B cell (primary cell): ENCODE data around the gene DNAJC15. TPM values are rescaled to one million over a fixed set of nuclear protein-coding genes. Genes with fewer than 3 reads are reported as not detected.

Experiments used
- ATAC-seq: fragments of 200-7000 bp; cut with Tn5 transposase; one replicate; pipeline ENCODE4 v1.10.0; 2021; ENCODE audit warnings: low read depth, mild to moderate bottlenecking, moderate number of reproducible peaks, moderate library complexity
- CTCF ChIA-PET: fragments of 350-600 bp; sonication (Branson Sonifier 250); formaldehyde crosslinking; loops from one replicate; lab custom pipeline; 2021; ENCODE audit warnings: antibody characterized with exemption, inconsistent platforms; lab: Charles Lee
- POLR2A ChIA-PET: fragments of 350-600 bp; sonication (Branson Sonifier 250); formaldehyde crosslinking; loops from one replicate; lab custom pipeline; 2021; ENCODE audit warnings: antibody characterized with exemption; lab: Charles Lee
- DNase-seq: peaks from one replicate; pipeline ENCODE4 v3.0.0; 2013
- H2AFZ ChIP-seq: 2 replicates; pipeline ENCODE4 v1.6.1; 2012; ENCODE audit warnings: mild to moderate bottlenecking, low read depth, low read length; ENCODE audit not compliant: insufficient read depth, poor library complexity, severe bottlenecking
- H3K27ac ChIP-seq, 2 donors: 1 replicate in 1 of 2; 2 replicates in 1 of 2; pipeline ENCODE4 v1.5.1; 2012 to 2013; ENCODE audit warnings: low read length in 2 of 2, mild to moderate bottlenecking in 2 of 2, moderate library complexity in 1 of 2
- H3K27me3 ChIP-seq, 4 experiments: fragments of 200-600 bp in 1 of 4; sonication (generic) in 1 of 4; replicated peaks in 1 of 4; 1 replicate in 2 of 4; 2 replicates in 2 of 4; pipeline versions ENCODE4 v1.6.1 to v1.7.0; 2013 to 2016; ENCODE audit warnings: low read length in 3 of 4, mild to moderate bottlenecking in 2 of 4, mixed read lengths in 1 of 4, moderate library complexity in 1 of 4; ENCODE audit not compliant: insufficient read depth in 4 of 4, control insufficient read depth in 3 of 4; ENCODE audit errors: control extremely low read depth in 1 of 4
- H3K36me3 ChIP-seq, 2 experiments: replicated peaks in 1 of 2; 1 replicate in 1 of 2; 2 replicates in 1 of 2; pipeline versions ENCODE4 v1.6.1 to v1.7.1; 2013; ENCODE audit warnings: low read length in 1 of 2; ENCODE audit not compliant: insufficient read depth in 2 of 2, control insufficient read depth in 1 of 2; ENCODE audit errors: control extremely low read depth in 1 of 2, extremely low read depth in 1 of 2
- H3K4me1 ChIP-seq, 2 donors: fragments of 200-600 bp in 1 of 2; sonication (generic) in 1 of 2; 1 replicate in 1 of 2; 2 replicates in 1 of 2; pipeline versions ENCODE4 v1.5.1 to v1.6.1; 2013 to 2017; ENCODE audit warnings: low read length in 2 of 2; ENCODE audit not compliant: control insufficient read depth in 2 of 2, insufficient read depth in 2 of 2
- H3K4me2 ChIP-seq: replicated peaks from 2 replicates; pipeline ENCODE3; 2012; ENCODE audit warnings: mild to moderate bottlenecking, low read depth, low read length; ENCODE audit not compliant: poor library complexity, severe bottlenecking
- H3K4me3 ChIP-seq, 5 experiments: fragments of 200-600 bp in 1 of 5; sonication (generic) in 1 of 5; 1 replicate in 3 of 5; 2 replicates in 2 of 5; pipeline versions ENCODE4 v1.5.1 to v1.7.0; 2011 to 2016; ENCODE audit warnings: low read length in 4 of 5, mild to moderate bottlenecking in 4 of 5, low read depth in 2 of 5, control low read depth in 1 of 5, moderate library complexity in 1 of 5; ENCODE audit not compliant: insufficient read depth in 1 of 5; ENCODE audit errors: control extremely low read depth in 1 of 5, extremely low read depth in 1 of 5
- H3K79me2 ChIP-seq: fragments of 200-600 bp; sonication (generic); one replicate; pipeline ENCODE4 v1.6.0; 2016; ENCODE audit warnings: low read length; ENCODE audit not compliant: control insufficient read depth, insufficient read depth
- H3K9ac ChIP-seq: fragments of 200-600 bp; sonication (generic); 2 replicates; pipeline ENCODE4 v1.6.1; 2017; ENCODE audit warnings: mild to moderate bottlenecking, low read length, moderate library complexity
- H3K9me3 ChIP-seq, 3 donors: one replicate each; pipeline versions ENCODE4 v1.6.1 to v1.7.1; 2013; ENCODE audit warnings: low read length in 2 of 3; ENCODE audit not compliant: control insufficient read depth in 2 of 3, insufficient read depth in 1 of 3; ENCODE audit errors: control extremely low read depth in 1 of 3
- H4K20me1 ChIP-seq: 2 replicates; pipeline ENCODE4 v1.6.0; 2012; ENCODE audit warnings: mild to moderate bottlenecking, low read length; ENCODE audit not compliant: insufficient read depth, control insufficient read depth, poor library complexity, severe bottlenecking
- H3K27ac Mint-ChIP-seq: one replicate; pipeline ENCODE4 v1.8.0; 2021; ENCODE audit warnings: mixed read lengths
- H3K27me3 Mint-ChIP-seq: one replicate; pipeline ENCODE4 v1.8.0; 2021; ENCODE audit warnings: mixed read lengths
- H3K4me1 Mint-ChIP-seq: one replicate; pipeline ENCODE4 v1.8.0; 2021; ENCODE audit warnings: mixed read lengths
- H3K4me3 Mint-ChIP-seq: one replicate; pipeline ENCODE4 v1.8.0; 2021; ENCODE audit warnings: mixed read lengths
- H3K9me3 Mint-ChIP-seq: one replicate; pipeline ENCODE4 v1.8.0; 2022; ENCODE audit warnings: mixed read lengths; ENCODE audit not compliant: insufficient read depth
- EZH2 ChIP-seq: IDR thresholded peaks from 2 replicates; pipeline ENCODE4 v1.6.1; 2012; ENCODE audit warnings: borderline replicate concordance, low read depth, mild to moderate bottlenecking, moderate library complexity, low read length; ENCODE audit not compliant: insufficient read depth, poor library complexity, severe bottlenecking
- WGBS: methylation state at CpG from one replicate; pipeline ENCODE4 v1.1.5; 2013; ENCODE audit warnings: missing lambda C conversion rate; ENCODE audit not compliant: insufficient coverage; 5-methylcytosine and 5-hydroxymethylcytosine counted together
- intact Hi-C: fragments of 100-400 bp; cut with micrococcal nuclease; formaldehyde crosslinking; loops from one replicate; pipeline ENCODE4 v1.10.0; 2022
- polyA plus RNA-seq: library from polyadenylated mRNA; depleted of rRNA; stranded (reverse); fragments of >200 nt; gene quantifications from 2 replicates; pipeline ENCODE4 v1.2.3, GENCODE V29; 2012
- total RNA-seq, 2 donors: library from RNA; stranded (reverse); fragments of 120-200 nt in 1 of 2; gene quantifications; 1 replicate in 1 of 2; 2 replicates in 1 of 2; pipeline versions ENCODE4 v1.2.3 to v1.2.4, GENCODE V29; 2013 to 2022
- TF ChIP-seq, protein P1 (sequence below): fragments of 200-600 bp; IDR thresholded peaks from one replicate; pipeline ENCODE4 v1.8.0; 2022; ENCODE audit warnings: antibody characterized with exemption, mild to moderate bottlenecking

Gene DNAJC15
- total and polyA plus RNA-seq, 2 donors (not counting 1 experiment from before 2014, with no cell fraction given), result 11.5 to 15.2 TPM

DNA sequence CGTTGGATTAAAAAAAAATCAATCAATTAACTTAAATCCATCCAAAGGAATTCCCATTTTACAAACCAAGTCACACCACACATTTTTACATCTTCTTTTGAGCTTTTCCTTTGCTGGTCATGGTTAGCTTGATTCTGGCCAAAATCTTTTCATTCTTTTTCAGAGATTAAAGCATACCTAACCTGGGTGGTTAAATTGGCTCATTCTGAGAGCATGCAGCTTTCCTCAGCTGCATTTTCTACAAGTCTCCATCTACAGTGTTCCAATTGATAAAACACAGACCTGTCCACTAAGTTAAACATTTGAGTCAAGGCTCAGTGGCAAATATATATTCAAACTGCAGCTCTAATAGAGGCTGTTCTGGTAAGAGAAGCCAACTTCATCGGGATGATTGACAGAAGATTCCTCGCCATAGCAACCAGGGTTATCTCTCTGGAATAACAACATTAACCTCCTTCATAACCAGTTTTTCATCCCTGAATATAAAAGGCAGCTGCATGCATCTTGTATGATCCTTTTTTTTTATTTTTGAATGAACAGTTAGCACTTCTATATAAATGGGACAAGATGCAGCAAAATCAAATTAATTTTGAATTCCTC, 106.2 kb downstream of the DNAJC15 start:
- WGBS, result 82% methylated on average over 1 of the region's 3 CpGs
- intact Hi-C loops, result no loop called here
- ChIA-PET POLR2A (no interaction called here), CTCF (interaction anchor here (1.2 to 1.7 kb wide), 2 partner anchors 133 to 158 kb away, joined by 3 to 6 read pairs; no protein-coding TSS in a partner anchor)
- Histone ChIP-seq H3K4me2 (no peak overlapping the region), H3K9ac (no peak overlapping the region), H2AFZ (no peak overlapping the region), H3K4me1 (peaks cover 15 to 20% of the 10 kb centered on the region in 2 donors), H3K79me2 (no peaks in the 10 kb centered on the region), H4K20me1 (no peaks in the 10 kb centered on the region), H3K27ac (no peak overlapping the region), H3K36me3 (no peaks in the 10 kb centered on the region), H3K27me3 (peaks cover 0 to 20% (median 15%) of the 10 kb centered on the region in 4 experiments), H3K9me3 (no peaks in the 10 kb centered on the region), H3K4me3 (no peak overlapping the region)
- DNase-seq (no peak), ATAC-seq (no peak)
- no peak overlapping the region for H3K4me3 Mint-ChIP-seq
- no peak overlapping the region for H3K27ac Mint-ChIP-seq
- TF ChIP-seq EZH2, result no peak
- TF ChIP-seq, protein P1, sequence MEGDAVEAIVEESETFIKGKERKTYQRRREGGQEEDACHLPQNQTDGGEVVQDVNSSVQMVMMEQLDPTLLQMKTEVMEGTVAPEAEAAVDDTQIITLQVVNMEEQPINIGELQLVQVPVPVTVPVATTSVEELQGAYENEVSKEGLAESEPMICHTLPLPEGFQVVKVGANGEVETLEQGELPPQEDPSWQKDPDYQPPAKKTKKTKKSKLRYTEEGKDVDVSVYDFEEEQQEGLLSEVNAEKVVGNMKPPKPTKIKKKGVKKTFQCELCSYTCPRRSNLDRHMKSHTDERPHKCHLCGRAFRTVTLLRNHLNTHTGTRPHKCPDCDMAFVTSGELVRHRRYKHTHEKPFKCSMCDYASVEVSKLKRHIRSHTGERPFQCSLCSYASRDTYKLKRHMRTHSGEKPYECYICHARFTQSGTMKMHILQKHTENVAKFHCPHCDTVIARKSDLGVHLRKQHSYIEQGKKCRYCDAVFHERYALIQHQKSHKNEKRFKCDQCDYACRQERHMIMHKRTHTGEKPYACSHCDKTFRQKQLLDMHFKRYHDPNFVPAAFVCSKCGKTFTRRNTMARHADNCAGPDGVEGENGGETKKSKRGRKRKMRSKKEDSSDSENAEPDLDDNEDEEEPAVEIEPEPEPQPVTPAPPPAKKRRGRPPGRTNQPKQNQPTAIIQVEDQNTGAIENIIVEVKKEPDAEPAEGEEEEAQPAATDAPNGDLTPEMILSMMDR, result no peak
- peaks cover 24% of the 10 kb centered on the region for H3K27me3 Mint-ChIP-seq
- no peaks in the 10 kb centered on the region for H3K9me3 Mint-ChIP-seq
- H3K4me1 Mint-ChIP-seq, result peaks cover 22% of the 10 kb centered on the region

DNA sequence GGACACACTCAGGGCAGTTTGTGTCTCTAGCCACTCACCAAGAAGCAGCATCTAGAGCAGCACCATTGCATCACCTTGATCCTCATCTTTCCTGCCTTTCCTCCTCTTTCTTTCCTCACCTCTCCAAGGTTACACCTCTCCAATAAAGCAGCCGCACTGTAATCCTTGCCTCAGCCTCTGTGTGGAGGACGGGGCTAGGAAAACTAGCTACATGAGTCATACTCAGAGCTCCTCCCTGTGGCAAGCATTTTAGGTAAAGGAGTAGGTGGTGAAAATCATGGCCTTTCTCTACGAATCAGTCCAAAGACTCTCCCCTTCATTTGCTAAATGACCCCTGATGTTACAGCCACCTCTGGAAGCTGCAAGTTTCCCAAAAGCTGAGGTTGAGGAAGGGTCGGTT, 108.9 kb downstream of the DNAJC15 start:
- Histone ChIP-seq H3K27ac (no peak overlapping the region), H3K4me1 (peaks cover 15 to 16% of the 10 kb centered on the region in 2 donors), H2AFZ (no peak overlapping the region), H3K27me3 (peaks cover 0 to 19% (median 15%) of the 10 kb centered on the region in 4 experiments), H3K4me3 (no peak overlapping the region), H3K9me3 (no peaks in the 10 kb centered on the region), H3K4me2 (no peak overlapping the region), H3K9ac (no peak overlapping the region), H3K79me2 (no peaks in the 10 kb centered on the region), H3K36me3 (no peaks in the 10 kb centered on the region), H4K20me1 (no peaks in the 10 kb centered on the region)
- H3K4me3 Mint-ChIP-seq, result no peak overlapping the region
- peaks cover 16% of the 10 kb centered on the region for H3K4me1 Mint-ChIP-seq
- DNase-seq (peak; percentile 23), ATAC-seq (no peak)
- POLR2A ChIA-PET, result no interaction called here
- peaks cover 32% of the 10 kb centered on the region for H3K27me3 Mint-ChIP-seq
- intact Hi-C loops, result loop anchor here (2.0 kb wide), 1 partner anchor 163 kb away; no protein-coding TSS in a partner anchor
- no peak overlapping the region for H3K27ac Mint-ChIP-seq
- no CpG with 5 or more reads among the region's 4 CpGs for WGBS
- TF ChIP-seq, protein P1, result no peak
- no peak for TF ChIP-seq EZH2
- CTCF ChIA-PET, result interaction anchor here (0.5 to 1.8 kb wide), 7 partner anchors 8 to 170 kb away, joined by 3 to 15 read pairs (median 4); no protein-coding TSS in a partner anchor
- no peaks in the 10 kb centered on the region for H3K9me3 Mint-ChIP-seq
